ENCODE data around the gene OBSCN.

The OBSCN gene

GRCh38 chr1:228411121-228411520 is 203.3 kb downstream of the OBSCN start:
- Mint-ChIP-seq H3K36me3 (ENCODE audit: insufficient read depth) (peaks cover 11% of the 10 kb centered on the region), H3K4me3 (no peak overlapping the region), H3K27me3 (peaks cover 0 to 12% of the 10 kb centered on the region in 2 donors), H3K9me3 (no peaks in the 10 kb centered on the region), H3K27ac (peak overlapping the region in 1 of 2 donors; percentile 76), H3K4me1 (ENCODE audit: low read depth in 2 of 2) (peaks cover 16 to 18% of the 10 kb centered on the region in 2 donors)
- DNase-seq: no peak
- ATAC-seq (replicated peaks): no peak

- H3K4me3 Mint-ChIP-seq: no peak overlapping the region
- peaks cover 0 to 19% of the 10 kb centered on the region in 2 donors for H3K27me3 Mint-ChIP-seq
- peak overlapping the region in 1 of 2 donors; percentile 76 for H3K27ac Mint-ChIP-seq
Observed at GRCh38 chr1:228411548-228412430, 203.9 kb downstream of the OBSCN start.

GRCh38 chr1:228413241-228414010 is 205.6 kb downstream of the OBSCN start:
- Mint-ChIP-seq H3K36me3 (ENCODE audit: insufficient read depth) (peaks cover 5% of the 10 kb centered on the region), H3K4me3 (no peak overlapping the region), H3K4me1 (ENCODE audit: low read depth in 2 of 2) (peaks cover 19 to 23% of the 10 kb centered on the region in 2 donors), H3K27ac (no peak overlapping the region), H3K9me3 (no peaks in the 10 kb centered on the region), H3K27me3 (peaks cover 0 to 31% of the 10 kb centered on the region in 2 donors)
- DNase-seq: no peak
- ATAC-seq (replicated peaks): no peak

More at GRCh38 chr1:228411548-228412430, 203.9 kb downstream of the OBSCN start:
- ATAC-seq (replicated peaks): no peak
- H3K36me3 Mint-ChIP-seq (ENCODE audit: insufficient read depth): peaks cover 4% of the 10 kb centered on the region
- peaks cover 19 to 23% of the 10 kb centered on the region in 2 donors for H3K4me1 Mint-ChIP-seq (ENCODE audit: low read depth in 2 of 2)
- DNase-seq: no peak
- H3K9me3 Mint-ChIP-seq: no peaks in the 10 kb centered on the region

GRCh38 chr1:228414511-228415211 is 206.8 kb downstream of the OBSCN start:
- peaks cover 5% of the 10 kb centered on the region for H3K36me3 Mint-ChIP-seq (ENCODE audit: insufficient read depth)
- H3K4me1 Mint-ChIP-seq (ENCODE audit: low read depth in 2 of 2): peaks cover 17 to 20% of the 10 kb centered on the region in 2 donors
- no peak for ATAC-seq (replicated peaks)
- no peaks in the 10 kb centered on the region for H3K9me3 Mint-ChIP-seq
- H3K4me3 Mint-ChIP-seq: peak overlapping the region in 1 of 2 donors; percentile 85
- DNase-seq: no peak
- H3K27me3 Mint-ChIP-seq: peaks cover 0 to 31% of the 10 kb centered on the region in 2 donors
- no peak overlapping the region for H3K27ac Mint-ChIP-seq

- no peak for ATAC-seq (replicated peaks)
- DNase-seq: no peak
- Mint-ChIP-seq H3K27me3 (peaks cover 0 to 31% of the 10 kb centered on the region in 2 donors), H3K9me3 (no peaks in the 10 kb centered on the region), H3K4me1 (ENCODE audit: low read depth in 2 of 2) (peaks cover 15 to 20% of the 10 kb centered on the region in 2 donors), H3K4me3 (peak overlapping the region; percentile 85 to 89), H3K27ac (no peak overlapping the region), H3K36me3 (ENCODE audit: insufficient read depth) (peaks cover 5% of the 10 kb centered on the region)
Observed at GRCh38 chr1:228415221-228415620, 207.4 kb downstream of the OBSCN start.

GRCh38 chr1:228415853-228416216 is 208.0 kb downstream of the OBSCN start:
- Mint-ChIP-seq H3K4me1 (ENCODE audit: low read depth in 2 of 2) (peaks cover 15 to 20% of the 10 kb centered on the region in 2 donors), H3K4me3 (peak overlapping the region; percentile 85 to 89), H3K36me3 (ENCODE audit: insufficient read depth) (peaks cover 5% of the 10 kb centered on the region), H3K27ac (no peak overlapping the region), H3K9me3 (no peaks in the 10 kb centered on the region), H3K27me3 (peaks cover 0 to 31% of the 10 kb centered on the region in 2 donors)
- peak; percentile 12 for ATAC-seq (replicated peaks)
- DNase-seq: no peak

- peak within 1 kb of the TSS in 1 of 2 donors; percentile 58 for H3K27ac Mint-ChIP-seq
Observed at GRCh38 chr1:228416217-228416933, 208.5 kb downstream of the OBSCN start, which contains the start of gene TRIM17. Gene TRIM17 (minus strand): TSS chr1:228416861. CDS start chr1:228415072, 1,789 bp downstream.

GRCh38 chr1:228417061-228417460 is 209.2 kb downstream of the OBSCN start:
- H3K4me3 Mint-ChIP-seq: peak overlapping the region; percentile 85 to 89
- H3K27me3 Mint-ChIP-seq: peaks cover 0 to 31% of the 10 kb centered on the region in 2 donors

More at GRCh38 chr1:228416217-228416933, 208.5 kb downstream of the OBSCN start, which contains the start of gene TRIM17:
- Mint-ChIP-seq H3K4me3 (peak within 1 kb of the TSS; percentile 85 to 89), H3K4me1 (ENCODE audit: low read depth in 2 of 2) (peaks cover 15 to 20% of the 10 kb centered on the region in 2 donors), H3K27me3 (peaks cover 0 to 31% of the 10 kb centered on the region in 2 donors), H3K9me3 (no peaks in the 10 kb centered on the region), H3K36me3 (ENCODE audit: insufficient read depth) (peaks cover 5% of the 10 kb centered on the region)
- ATAC-seq (replicated peaks): peak; percentile 79
- peak in 2 of 3 experiments; percentile 13 to 23 for DNase-seq

GRCh38 chr1:228417483-228418203 is 209.8 kb downstream of the OBSCN start:
- peaks cover 17 to 20% of the 10 kb centered on the region in 2 donors for H3K4me1 Mint-ChIP-seq (ENCODE audit: low read depth in 2 of 2)
- DNase-seq (no peak), ATAC-seq (replicated peaks) (no peak)
- H3K9me3 Mint-ChIP-seq: no peaks in the 10 kb centered on the region
- peak overlapping the region; percentile 85 to 89 for H3K4me3 Mint-ChIP-seq
- H3K36me3 Mint-ChIP-seq (ENCODE audit: insufficient read depth): peaks cover 5% of the 10 kb centered on the region
- no peak overlapping the region for H3K27ac Mint-ChIP-seq
- H3K27me3 Mint-ChIP-seq: peaks cover 0 to 31% of the 10 kb centered on the region in 2 donors

More at GRCh38 chr1:228417061-228417460, 209.2 kb downstream of the OBSCN start:
- DNase-seq: no peak
- Mint-ChIP-seq H3K27ac (peak overlapping the region in 1 of 2 donors; percentile 58), H3K36me3 (ENCODE audit: insufficient read depth) (peaks cover 5% of the 10 kb centered on the region), H3K4me1 (ENCODE audit: low read depth in 2 of 2) (peaks cover 15 to 20% of the 10 kb centered on the region in 2 donors), H3K9me3 (no peaks in the 10 kb centered on the region)
- no peak for ATAC-seq (replicated peaks)

GRCh38 chr1:228420968-228421826 is 213.4 kb downstream of the OBSCN start:
- peaks cover 0 to 18% of the 10 kb centered on the region in 2 donors for H3K27me3 Mint-ChIP-seq
- DNase-seq (no peak), ATAC-seq (replicated peaks) (no peak)
- no peak overlapping the region for H3K4me3 Mint-ChIP-seq
- H3K27ac Mint-ChIP-seq: no peak overlapping the region
- no peaks in the 10 kb centered on the region for H3K9me3 Mint-ChIP-seq
- H3K4me1 Mint-ChIP-seq (ENCODE audit: low read depth in 2 of 2): peaks cover 9% of the 10 kb centered on the region in 2 donors
- peaks cover 5% of the 10 kb centered on the region for H3K36me3 Mint-ChIP-seq (ENCODE audit: insufficient read depth)

- no peak for DNase-seq
- no peaks in the 10 kb centered on the region for H3K9me3 Mint-ChIP-seq
- no peak overlapping the region for H3K27ac Mint-ChIP-seq
- peaks cover 0 to 2% of the 10 kb centered on the region in 2 donors for H3K4me1 Mint-ChIP-seq (ENCODE audit: low read depth in 2 of 2)
- H3K4me3 Mint-ChIP-seq: no peak overlapping the region
- no peaks in the 10 kb centered on the region for H3K36me3 Mint-ChIP-seq (ENCODE audit: insufficient read depth)
- peaks cover 0 to 6% of the 10 kb centered on the region in 2 donors for H3K27me3 Mint-ChIP-seq
- no peak for ATAC-seq (replicated peaks)
Observed at GRCh38 chr1:228423404-228424053, 215.7 kb downstream of the OBSCN start.
